Psoas muscle (tissue), 8 donors: ENCODE results near the gene GLB1L3. TPM values are rescaled to one million over a fixed set of nuclear protein-coding genes. Genes with fewer than 3 reads are reported as not detected.

Experiments
- ATAC-seq, 4 donors: fragments of 200-7000 bp; cut with Tn5 transposase; one replicate each; pipeline ENCODE4 v1.9.1; 2020; ENCODE audit warnings: moderate library complexity in 3 of 4, mild to moderate bottlenecking in 2 of 4
- DNase-seq, 2 donors: peaks; one replicate each; pipeline ENCODE4 v3.0.0-alpha.2; 2020
- H3K27ac ChIP-seq: fragments of 200-600 bp; one replicate; pipeline ENCODE4 v1.8.0; 2022
- H3K27me3 ChIP-seq, 3 donors: fragments of 200-600 bp in 1 of 3; one replicate each; pipeline versions ENCODE4 v1.6.1 to v1.8.0; 2013 to 2022; ENCODE audit warnings: low read length in 2 of 3, mild to moderate bottlenecking in 2 of 3, moderate library complexity in 1 of 3; ENCODE audit not compliant: insufficient read depth in 3 of 3
- H3K36me3 ChIP-seq, 2 donors: fragments of 200-600 bp in 1 of 2; one replicate each; pipeline versions ENCODE4 v1.6.1 to v1.8.0; 2013 to 2022; ENCODE audit warnings: low read depth in 1 of 2, mild to moderate bottlenecking in 1 of 2, moderate library complexity in 1 of 2; ENCODE audit not compliant: insufficient read depth in 1 of 2
- H3K4me1 ChIP-seq: fragments of 200-600 bp; one replicate; pipeline ENCODE4 v1.8.0; 2022
- H3K4me3 ChIP-seq: fragments of 200-600 bp; one replicate; pipeline ENCODE4 v1.8.0; 2022; ENCODE audit warnings: mild to moderate bottlenecking
- H3K9me3 ChIP-seq: fragments of 200-600 bp; one replicate; pipeline ENCODE4 v1.8.0; 2022
- WGBS, 3 donors: extraction: QIAGEN DNeasy Blood & Tissue Kit; methylation state at CpG; one replicate each; pipeline versions ENCODE4 v1.1.6 to v1.1.7; 2013; 5-methylcytosine and 5-hydroxymethylcytosine counted together
- intact Hi-C, 2 donors: fragments of 100-400 bp; cut with DNase I; formaldehyde crosslinking; loops; one replicate each; pipeline versions ENCODE4 v1.11.0 to v1.14.2; 2022
- polyA plus RNA-seq, 3 donors: library from polyadenylated mRNA; stranded (reverse); fragments of 200-250 nt; gene quantifications; one replicate each; pipeline ENCODE4 v1.2.3, GENCODE V29; 2013
- total RNA-seq, 4 donors: library from RNA; stranded (reverse); fragmentation: NEBNext Ultra II Directional in 2 of 4; extraction: Animal tissue kit (Norgen Biotek cat#: 25700) in 2 of 4; gene quantifications; one replicate each; pipeline versions ENCODE4 v1.2.1 to v1.2.4, GENCODE V29; 2021 to 2023
- TF ChIP-seq, protein P1 (sequence below): fragments of 200-600 bp; IDR thresholded peaks from one replicate; pipeline ENCODE4 v1.8.0; 2022; ENCODE audit warnings: antibody characterized with exemption
- donor health status: healthy with polysubstance abuse.
- donor health status: DM: no; HTN: no; CAD: no; lungs with moderate emphysema.
- donor health status: Bipolar disorder and iron deficiency.
- donor health status: healthy.
- donor health status: DM: yes; HTN: yes; CAD: no.
- donor health status: DM: no; HTN: no; CAD: no.
- donor health status: DM: no; HTN: no; CAD: no.
- donor health status: DM: yes; HTN: yes; CAD: no.

GLB1L3 gene
- total and polyA plus RNA-seq, 7 donors: not detected

GRCh38 chr11:134257101-134257500 lies 19.1 kb upstream of the GLB1L3 start:
- Histone ChIP-seq H3K9me3 (no peaks in the 10 kb centered on the region), H3K4me3 (no peak overlapping the region), H3K4me1 (peaks cover 20% of the 10 kb centered on the region), H3K27me3 (no peaks in the 10 kb centered on the region), H3K27ac (no peak overlapping the region), H3K36me3 (peaks cover 0 to 60% of the 10 kb centered on the region in 2 donors)
- 91 to 96% (median 94%) methylated on average over 11 of the region's 11 CpGs for WGBS, 3 donors
- ATAC-seq (no peak), DNase-seq (no peak)
- TF ChIP-seq, protein P1, sequence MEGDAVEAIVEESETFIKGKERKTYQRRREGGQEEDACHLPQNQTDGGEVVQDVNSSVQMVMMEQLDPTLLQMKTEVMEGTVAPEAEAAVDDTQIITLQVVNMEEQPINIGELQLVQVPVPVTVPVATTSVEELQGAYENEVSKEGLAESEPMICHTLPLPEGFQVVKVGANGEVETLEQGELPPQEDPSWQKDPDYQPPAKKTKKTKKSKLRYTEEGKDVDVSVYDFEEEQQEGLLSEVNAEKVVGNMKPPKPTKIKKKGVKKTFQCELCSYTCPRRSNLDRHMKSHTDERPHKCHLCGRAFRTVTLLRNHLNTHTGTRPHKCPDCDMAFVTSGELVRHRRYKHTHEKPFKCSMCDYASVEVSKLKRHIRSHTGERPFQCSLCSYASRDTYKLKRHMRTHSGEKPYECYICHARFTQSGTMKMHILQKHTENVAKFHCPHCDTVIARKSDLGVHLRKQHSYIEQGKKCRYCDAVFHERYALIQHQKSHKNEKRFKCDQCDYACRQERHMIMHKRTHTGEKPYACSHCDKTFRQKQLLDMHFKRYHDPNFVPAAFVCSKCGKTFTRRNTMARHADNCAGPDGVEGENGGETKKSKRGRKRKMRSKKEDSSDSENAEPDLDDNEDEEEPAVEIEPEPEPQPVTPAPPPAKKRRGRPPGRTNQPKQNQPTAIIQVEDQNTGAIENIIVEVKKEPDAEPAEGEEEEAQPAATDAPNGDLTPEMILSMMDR: no peak
- intact Hi-C loops: no loop called here

- H3K27ac ChIP-seq: no peak overlapping the region
- H3K36me3 ChIP-seq: peaks cover 0 to 74% of the 10 kb centered on the region in 2 donors
- DNase-seq (no peak), ATAC-seq (no peak)
- 86 to 91% (median 88%) methylated on average over 4 of the region's 4 CpGs for WGBS, 3 donors
- TF ChIP-seq, protein P1: no peak
- H3K9me3 ChIP-seq: no peaks in the 10 kb centered on the region
- intact Hi-C loops: no loop called here
- H3K27me3 ChIP-seq: no peaks in the 10 kb centered on the region
- H3K4me3 ChIP-seq: no peak overlapping the region
- peaks cover 16% of the 10 kb centered on the region for H3K4me1 ChIP-seq
Observed at GRCh38 chr11:134258577-134258976, 17.6 kb upstream of the GLB1L3 start.

DNA sequence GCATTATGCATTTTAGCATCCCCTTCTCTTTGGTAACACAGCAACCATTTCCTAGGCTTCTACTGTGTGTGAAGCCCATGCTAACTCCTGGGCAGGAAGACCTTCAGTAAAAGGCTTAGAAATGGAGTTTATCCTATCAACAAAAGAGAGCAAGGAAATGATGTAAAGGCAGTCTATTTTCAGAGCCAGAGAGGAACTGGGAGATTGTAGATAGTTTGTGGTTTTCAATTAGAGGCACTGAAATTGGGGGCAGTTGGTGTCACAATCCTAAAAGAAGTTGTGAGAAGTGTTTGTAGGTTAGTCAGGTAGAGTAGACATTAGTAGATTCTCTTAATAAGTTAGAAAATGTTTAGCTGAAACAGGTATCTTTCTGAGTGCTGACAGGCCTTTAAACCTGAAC lies 15.7 kb upstream of the GLB1L3 start:
- peaks cover 2% of the 10 kb centered on the region for H3K4me1 ChIP-seq

DNA sequence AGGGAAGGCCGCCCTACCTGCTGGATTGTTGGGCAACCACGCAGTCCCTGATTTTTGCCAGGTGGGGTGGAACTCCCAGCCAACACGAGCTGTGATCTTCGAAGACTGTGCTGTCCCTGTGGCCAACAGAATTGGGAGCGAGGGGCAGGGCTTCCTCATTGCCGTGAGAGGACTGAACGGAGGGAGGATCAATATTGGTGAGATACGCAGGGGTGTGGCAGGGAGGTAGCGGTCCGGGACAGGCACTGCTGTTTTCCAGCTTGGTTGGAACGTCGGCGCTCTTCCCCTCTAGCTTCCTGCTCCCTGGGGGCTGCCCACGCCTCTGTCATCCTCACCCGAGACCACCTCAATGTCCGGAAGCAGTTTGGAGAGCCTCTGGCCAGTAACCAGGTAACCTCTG lies 15.2 kb upstream of the GLB1L3 start:
- intact Hi-C loops: no loop called here
- H3K36me3 ChIP-seq: peaks cover 0 to 94% of the 10 kb centered on the region in 2 donors
- no peak for ATAC-seq

More for the DNA sequence above, 15.7 kb upstream of the GLB1L3 start:
- intact Hi-C loops: no loop called here
- no peaks in the 10 kb centered on the region for H3K9me3 ChIP-seq
- H3K27me3 ChIP-seq: no peaks in the 10 kb centered on the region
- no peak for DNase-seq
- H3K27ac ChIP-seq: no peak overlapping the region
- no peak overlapping the region for H3K4me3 ChIP-seq
- ATAC-seq: no peak
- peaks cover 0 to 93% of the 10 kb centered on the region in 2 donors for H3K36me3 ChIP-seq
- TF ChIP-seq, protein P1: no peak

More for the DNA sequence above, 15.2 kb upstream of the GLB1L3 start:
- Histone ChIP-seq H3K9me3 (no peaks in the 10 kb centered on the region), H3K4me1 (no peaks in the 10 kb centered on the region), H3K27me3 (no peaks in the 10 kb centered on the region), H3K27ac (no peak overlapping the region), H3K4me3 (no peak overlapping the region)
- TF ChIP-seq, protein P1: no peak
- WGBS, 3 donors: 89 to 94% (median 93%) methylated on average over 16 of the region's 16 CpGs
- DNase-seq: no peak
